ENCODE measurements around the gene ST6GALNAC1. TPM values are rescaled to one million over a fixed set of nuclear protein-coding genes. Genes with fewer than 3 reads are reported as not detected.
A peak's percentile ranks its signal among the peaks of the same experiment; 100 is the strongest.

ST6GALNAC1 gene
- total RNA-seq (0.31 TPM), polyA plus RNA-seq (ENCODE audit: insufficient read depth, low read depth, low replicate concordance) (not detected)
- long read RNA-seq, donor 1, result 0 reads
- long read RNA-seq, donor 2, result 0 reads
- long read RNA-seq, donor 3, result 0 reads
- long read RNA-seq, donor 4, result 0 reads
- long read RNA-seq, donor 5, result 0 reads
- long read RNA-seq, donor 6, result 0 reads
- long read RNA-seq, donor 7, result 0 reads
- long read RNA-seq, donor 8, result 0 reads
- long read RNA-seq, donor 9, result 0 reads
- long read RNA-seq, donor 10, result 0 reads

GRCh38 chr17:76643553-76644148, at the start of gene ST6GALNAC1:
TSS of gene ST6GALNAC1 (minus strand) at chr17:76643757. CDS start at chr17:76643638, 119 bp downstream.
- DNase-seq (peak in 1 of 5 donors; percentile 37), FAIRE-seq (no peak)
- H3K4me1 ChIP-seq (ENCODE audit: control insufficient read depth in 2 of 3, insufficient read depth in 2 of 3, low read depth in 1 of 3, low read length in 3 of 3), result peaks cover 0 to 18% (median 9%) of the 10 kb centered on the region in 3 donors
- no peak for TF ChIP-seq CTCF (IDR thresholded peaks at IDR 0.05; ENCODE audit: borderline replicate concordance, extremely low read depth, insufficient read depth)
- H3K4me3 ChIP-seq (ENCODE audit: low read length in 3 of 3), result no peak within 1 kb of the TSS
- intact Hi-C loops (cut with DNase I), result no loop called here
- no peaks in the 10 kb centered on the region for H3K9me3 ChIP-seq (ENCODE audit: control insufficient read depth in 2 of 3, insufficient read depth in 1 of 3, low read length in 3 of 3)
- no peak within 1 kb of the TSS for H3K9ac ChIP-seq (ENCODE audit: low read length in 3 of 3)
- H3K36me3 ChIP-seq (ENCODE audit: control insufficient read depth in 2 of 3, insufficient read depth in 3 of 3, low read length in 3 of 3), result no peaks in the 10 kb centered on the region
- H3K27me3 ChIP-seq (ENCODE audit: control insufficient read depth, insufficient read depth, low read length), result no peaks in the 10 kb centered on the region
- H3K27ac ChIP-seq (ENCODE audit: low read depth in 2 of 2, low read length in 2 of 2), result peak within 1 kb of the TSS; percentile 77 to 81

DNA sequence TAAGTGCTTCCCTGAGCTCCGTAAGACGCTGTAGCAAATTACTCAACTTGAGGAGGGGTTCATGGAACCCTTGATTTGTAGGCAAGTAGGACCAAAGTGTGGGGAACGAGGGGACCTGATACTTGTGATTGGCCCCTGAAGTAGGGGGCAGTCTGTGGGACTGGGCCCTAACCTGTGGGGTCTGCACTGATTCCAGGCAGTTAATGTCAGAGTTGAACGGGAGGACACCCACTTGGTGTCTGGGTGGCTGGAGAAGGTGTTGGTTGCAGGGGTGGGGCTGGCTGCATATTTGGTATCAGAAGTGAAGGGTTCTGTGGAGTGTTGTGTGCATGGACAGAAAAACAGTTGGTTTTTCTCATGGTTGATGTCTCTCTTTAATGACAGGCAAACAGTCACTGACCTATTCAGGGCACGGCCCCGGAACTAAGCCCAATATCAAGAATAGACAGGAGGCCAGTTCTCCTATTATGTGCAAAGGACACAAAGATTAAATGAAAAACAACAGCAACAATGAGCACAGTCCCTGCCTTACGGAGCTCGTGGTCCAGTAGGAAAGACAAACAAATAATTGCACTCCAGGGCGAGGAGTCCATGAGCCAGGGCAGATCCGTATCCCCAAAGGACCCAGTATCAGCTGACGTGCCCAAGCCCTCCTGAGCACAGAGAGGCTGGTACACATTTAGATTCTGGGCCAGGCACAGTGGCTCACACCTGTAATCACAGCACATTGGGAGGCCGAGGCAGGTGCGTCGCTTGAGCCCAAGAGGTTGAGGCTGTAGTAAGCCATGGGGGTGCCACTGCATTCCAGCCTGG, 48.0 kb upstream of the ST6GALNAC1 start:
- intact Hi-C loops (cut with DNase I), result no loop called here
- H3K9ac ChIP-seq (ENCODE audit: low read length in 3 of 3), result no peak overlapping the region
- H3K36me3 ChIP-seq (ENCODE audit: control insufficient read depth in 2 of 3, insufficient read depth in 3 of 3, low read length in 3 of 3), result no peaks in the 10 kb centered on the region
- peaks cover 0 to 8% (median 0%) of the 10 kb centered on the region in 3 donors for H3K4me1 ChIP-seq (ENCODE audit: control insufficient read depth in 2 of 3, insufficient read depth in 2 of 3, low read depth in 1 of 3, low read length in 3 of 3)
- H3K4me3 ChIP-seq (ENCODE audit: low read length in 3 of 3), result no peak overlapping the region
- H3K9me3 ChIP-seq (ENCODE audit: control insufficient read depth in 2 of 3, insufficient read depth in 1 of 3, low read length in 3 of 3), result no peaks in the 10 kb centered on the region
- DNase-seq (peak in 1 of 5 donors; percentile 35), FAIRE-seq (no peak)
- no peak overlapping the region for H3K27ac ChIP-seq (ENCODE audit: low read depth in 2 of 2, low read length in 2 of 2)
- TF ChIP-seq CTCF (IDR thresholded peaks at IDR 0.05; ENCODE audit: borderline replicate concordance, extremely low read depth, insufficient read depth), result no peak
- H3K27me3 ChIP-seq (ENCODE audit: control insufficient read depth, insufficient read depth, low read length), result no peaks in the 10 kb centered on the region

DNA sequence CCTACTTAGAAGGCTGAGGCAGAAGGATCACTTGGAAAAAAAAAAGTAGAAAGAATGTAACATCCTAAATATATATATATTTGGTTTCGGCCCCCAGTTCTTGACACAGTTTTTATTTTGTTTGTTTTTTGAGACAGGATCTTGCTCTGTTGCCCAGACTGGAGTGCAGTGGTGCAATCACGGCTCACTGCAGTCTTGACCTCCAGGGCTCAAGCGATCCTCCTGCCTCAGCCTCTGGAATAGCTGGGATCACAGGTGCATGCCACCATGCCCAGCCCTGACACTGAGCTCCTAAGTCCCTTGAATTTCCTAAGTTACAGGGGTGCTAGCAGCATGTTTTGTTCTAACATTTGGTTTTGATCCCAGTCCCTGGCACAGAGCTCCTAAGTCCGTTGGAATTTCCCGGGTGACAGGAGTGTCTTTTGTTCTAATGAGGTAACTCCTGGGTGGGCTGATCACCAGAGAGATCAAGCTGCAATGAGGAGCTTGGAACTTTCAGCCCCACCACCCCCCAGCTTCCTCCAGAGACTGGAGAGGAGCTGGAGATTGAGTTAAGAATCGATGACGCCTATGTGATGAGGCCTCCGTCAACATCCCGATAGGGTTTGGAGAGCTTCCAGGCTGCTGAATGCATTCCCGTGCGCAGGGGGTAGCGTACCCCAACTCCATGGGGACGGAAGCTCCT, 47.2 kb upstream of the ST6GALNAC1 start:
- Histone ChIP-seq H3K9me3 (ENCODE audit: control insufficient read depth in 2 of 3, insufficient read depth in 1 of 3, low read length in 3 of 3) (no peaks in the 10 kb centered on the region), H3K9ac (ENCODE audit: low read length in 3 of 3) (no peak overlapping the region), H3K27me3 (ENCODE audit: control insufficient read depth, insufficient read depth, low read length) (no peaks in the 10 kb centered on the region), H3K36me3 (ENCODE audit: control insufficient read depth in 2 of 3, insufficient read depth in 3 of 3, low read length in 3 of 3) (no peaks in the 10 kb centered on the region), H3K27ac (ENCODE audit: low read depth in 2 of 2, low read length in 2 of 2) (no peak overlapping the region), H3K4me1 (ENCODE audit: control insufficient read depth in 2 of 3, insufficient read depth in 2 of 3, low read depth in 1 of 3, low read length in 3 of 3) (peaks cover 0 to 7% (median 0%) of the 10 kb centered on the region in 3 donors), H3K4me3 (ENCODE audit: low read length in 3 of 3) (no peak overlapping the region)
- no peak for FAIRE-seq
- TF ChIP-seq CTCF (IDR thresholded peaks at IDR 0.05; ENCODE audit: borderline replicate concordance, extremely low read depth, insufficient read depth), result no peak
- intact Hi-C loops (cut with DNase I), result no loop called here
- no peak for DNase-seq
